Measurements from ENCODE around the gene ACSBG1.

DNA sequence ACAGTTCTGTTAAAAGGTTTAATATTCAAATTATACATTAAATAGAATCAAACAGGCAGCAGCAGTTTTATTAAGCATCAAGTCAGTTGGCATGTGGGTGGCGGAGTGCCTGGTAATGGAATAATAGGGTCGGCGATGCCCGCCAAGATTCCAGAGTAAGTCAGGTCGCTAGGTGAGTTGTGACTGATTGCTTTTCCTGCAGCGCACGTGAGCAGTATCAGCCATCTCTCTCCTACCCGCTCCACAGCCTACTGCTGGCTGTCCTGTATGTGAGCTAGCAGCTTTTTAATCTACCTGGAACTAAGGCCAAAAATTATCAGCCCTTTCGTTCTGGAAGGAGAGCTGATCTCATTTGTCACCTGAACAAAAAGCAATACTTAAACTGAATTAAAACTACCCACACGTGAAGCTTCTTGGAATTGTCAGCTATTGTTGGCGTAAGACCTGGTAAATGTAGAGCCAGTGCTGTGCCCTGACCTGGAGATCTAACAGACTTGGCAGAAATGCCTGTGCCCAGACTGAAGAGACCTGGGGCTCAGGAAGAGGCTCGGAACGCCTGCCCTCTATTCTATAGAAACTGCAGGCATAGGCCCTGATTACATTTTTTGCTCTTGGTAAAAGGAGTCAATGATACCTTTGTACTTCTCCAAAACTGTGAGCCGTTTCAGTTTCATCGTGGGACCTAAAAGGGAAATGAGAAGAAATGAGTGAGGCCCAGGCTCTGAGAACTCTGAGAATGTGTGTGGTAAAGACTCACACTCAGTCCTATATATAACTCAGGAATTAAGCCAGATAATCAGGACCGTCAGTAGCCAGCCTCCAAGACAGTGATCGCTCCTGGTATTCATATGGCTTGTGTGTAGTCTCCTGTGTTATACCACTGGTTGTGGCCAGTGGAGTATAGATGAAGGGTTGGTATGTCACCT is 63.3 kb downstream of the ACSBG1 start:
- TF ChIP-seq, protein P1, sequence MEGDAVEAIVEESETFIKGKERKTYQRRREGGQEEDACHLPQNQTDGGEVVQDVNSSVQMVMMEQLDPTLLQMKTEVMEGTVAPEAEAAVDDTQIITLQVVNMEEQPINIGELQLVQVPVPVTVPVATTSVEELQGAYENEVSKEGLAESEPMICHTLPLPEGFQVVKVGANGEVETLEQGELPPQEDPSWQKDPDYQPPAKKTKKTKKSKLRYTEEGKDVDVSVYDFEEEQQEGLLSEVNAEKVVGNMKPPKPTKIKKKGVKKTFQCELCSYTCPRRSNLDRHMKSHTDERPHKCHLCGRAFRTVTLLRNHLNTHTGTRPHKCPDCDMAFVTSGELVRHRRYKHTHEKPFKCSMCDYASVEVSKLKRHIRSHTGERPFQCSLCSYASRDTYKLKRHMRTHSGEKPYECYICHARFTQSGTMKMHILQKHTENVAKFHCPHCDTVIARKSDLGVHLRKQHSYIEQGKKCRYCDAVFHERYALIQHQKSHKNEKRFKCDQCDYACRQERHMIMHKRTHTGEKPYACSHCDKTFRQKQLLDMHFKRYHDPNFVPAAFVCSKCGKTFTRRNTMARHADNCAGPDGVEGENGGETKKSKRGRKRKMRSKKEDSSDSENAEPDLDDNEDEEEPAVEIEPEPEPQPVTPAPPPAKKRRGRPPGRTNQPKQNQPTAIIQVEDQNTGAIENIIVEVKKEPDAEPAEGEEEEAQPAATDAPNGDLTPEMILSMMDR (optimal IDR thresholded peaks at IDR 0.05 in 1 of 3, IDR thresholded peaks at IDR 0.05 in 1 of 3, conservative IDR thresholded peaks at IDR 0.05 in 1 of 3; ENCODE audit: extremely low read depth in 1 of 3, insufficient read depth in 2 of 3, low read length in 3 of 3): no peak
- TF ChIP-seq EZH2 (IDR thresholded peaks at IDR 0.05; ENCODE audit: low read length): no peak

Data from keratinocyte (primary cell).